PC-9 (cell line): Measurements from ENCODE around the gene SERINC5. TPM values are rescaled to one million over a fixed set of nuclear protein-coding genes. Genes with fewer than 3 reads are reported as not detected.

Experiments
- BruUV-seq: library from RNA; stranded (reverse); fragments of 400-500 nt; replicated peaks from 2 replicates; lab custom pipeline; 2021; lab: Mats Ljungman, UMichigan
- CTCF ChIA-PET: fragments of 300-600 bp; sonication (Branson Sonifier 250); formaldehyde crosslinking; loops from one replicate; lab custom pipeline; 2022; ENCODE audit warnings: antibody characterized with exemption; lab: Charles Lee
- POLR2A ChIA-PET: fragments of 300-600 bp; sonication (Branson Sonifier 250); formaldehyde crosslinking; loops from one replicate; lab custom pipeline; 2022; ENCODE audit warnings: antibody characterized with exemption; ENCODE audit not compliant: unreplicated experiment; lab: Charles Lee
- DNase-seq, 2 experiments: peaks; one replicate each; pipeline versions ENCODE4 v3.0.0 to v3.0.0-alpha.2; 2015 to 2022; ENCODE audit warnings: mixed read lengths in 1 of 2
- H2AFZ ChIP-seq: fragments of 200-600 bp; sonication (generic); 2 replicates; pipeline ENCODE4 v1.8.1; 2017; ENCODE audit warnings: antibody characterized with exemption
- H3F3A ChIP-seq: fragments of 200-600 bp; sonication (generic); 2 replicates; pipeline ENCODE4 v1.8.1; 2017; ENCODE audit warnings: antibody characterized with exemption, mild to moderate bottlenecking, low read depth; ENCODE audit not compliant: insufficient read depth
- H3K27ac ChIP-seq: fragments of 200-600 bp; sonication (generic); 2 replicates; pipeline ENCODE4 v1.6.1; 2016; ENCODE audit warnings: mixed run types
- H3K27me3 ChIP-seq: fragments of 200-600 bp; sonication (generic); 2 replicates; pipeline ENCODE4 v1.6.1; 2016; ENCODE audit warnings: low read depth, mixed run types; ENCODE audit not compliant: insufficient read depth
- H3K36me3 ChIP-seq: fragments of 200-600 bp; sonication (generic); 2 replicates; pipeline ENCODE4 v1.6.1; 2016; ENCODE audit warnings: low read depth, mixed run types
- H3K4me1 ChIP-seq: fragments of 200-600 bp; sonication (generic); replicated peaks from 2 replicates; pipeline ENCODE4 v1.6.1; 2016; ENCODE audit warnings: mixed run types; ENCODE audit not compliant: insufficient read depth
- H3K4me2 ChIP-seq: fragments of 200-600 bp; sonication (generic); 2 replicates; pipeline ENCODE4 v1.6.1; 2017; ENCODE audit warnings: mixed run types
- H3K4me3 ChIP-seq: fragments of 200-600 bp; sonication (generic); 2 replicates; pipeline ENCODE4 v1.6.1; 2016; ENCODE audit warnings: mixed run types
- H3K79me2 ChIP-seq: fragments of 200-600 bp; sonication (generic); 2 replicates; pipeline ENCODE4 v1.6.1; 2017; ENCODE audit warnings: low read depth, mixed run types
- H3K9me2 ChIP-seq: fragments of 200-600 bp; sonication (generic); 2 replicates; pipeline ENCODE4 v1.8.1; 2017; ENCODE audit warnings: mild to moderate bottlenecking; ENCODE audit not compliant: insufficient read depth
- H3K9me3 ChIP-seq: fragments of 200-600 bp; sonication (generic); 2 replicates; pipeline ENCODE4 v1.8.1; 2016; ENCODE audit warnings: low read depth; ENCODE audit not compliant: insufficient read depth
- H4K20me1 ChIP-seq: fragments of 200-600 bp; sonication (generic); 2 replicates; pipeline ENCODE4 v1.8.1; 2017; ENCODE audit not compliant: insufficient read depth
- CTCF ChIP-seq: fragments of 200-600 bp; sonication (generic); conservative IDR thresholded peaks from 2 replicates; pipeline ENCODE4 v1.6.1; 2017; ENCODE audit warnings: mixed run types, antibody characterized with exemption, mild to moderate bottlenecking, moderate library complexity
- EZH2 ChIP-seq: fragments of 200-600 bp; sonication (generic); IDR thresholded peaks from 2 replicates; pipeline ENCODE4 v1.8.0; 2017; ENCODE audit warnings: antibody characterized with exemption, low read depth
- intact Hi-C: fragments of 100-400 bp; cut with micrococcal nuclease; formaldehyde crosslinking; loops from one replicate; pipeline ENCODE4 v1.10.0; 2022; ENCODE audit not compliant: unreplicated experiment
- total RNA-seq: library from RNA; stranded (reverse); gene quantifications from 2 replicates; pipeline ENCODE4 v1.2.3, GENCODE V29; 2021

SERINC5 gene
- total RNA-seq, 1 experiment from 2014 or later: 68.8 TPM

GRCh38 chr5:80067531-80068245, 188.2 kb downstream of the SERINC5 start:
- Histone ChIP-seq H2AFZ (no peak overlapping the region), H3F3A (no peaks in the 10 kb centered on the region), H3K9me3 (no peaks in the 10 kb centered on the region), H3K79me2 (no peaks in the 10 kb centered on the region), H3K27me3 (no peaks in the 10 kb centered on the region), H4K20me1 (no peaks in the 10 kb centered on the region), H3K4me1 (no peaks in the 10 kb centered on the region), H3K27ac (no peak overlapping the region), H3K36me3 (no peaks in the 10 kb centered on the region), H3K9me2 (no peaks in the 10 kb centered on the region), H3K4me3 (no peak overlapping the region), H3K4me2 (no peak overlapping the region)
- no TSS peak for BruUV-seq
- no peak for DNase-seq
- POLR2A ChIA-PET: no interaction called here
- CTCF ChIA-PET: no interaction called here
- intact Hi-C loops: no loop called here
- no peak for TF ChIP-seq CTCF
- no peak for TF ChIP-seq EZH2

GRCh38 chr5:80067016-80067415, 188.8 kb downstream of the SERINC5 start:
- no peak for DNase-seq
- intact Hi-C loops: no loop called here
- H3K4me3 ChIP-seq: no peak overlapping the region
- no peaks in the 10 kb centered on the region for H3K79me2 ChIP-seq
- no peak overlapping the region for H2AFZ ChIP-seq
- no peaks in the 10 kb centered on the region for H3F3A ChIP-seq
- no peak overlapping the region for H3K27ac ChIP-seq
- no peaks in the 10 kb centered on the region for H3K9me3 ChIP-seq
- BruUV-seq: no TSS peak
- TF ChIP-seq EZH2: no peak
- TF ChIP-seq CTCF: no peak
- H3K4me2 ChIP-seq: no peak overlapping the region
- H4K20me1 ChIP-seq: no peaks in the 10 kb centered on the region
- no peaks in the 10 kb centered on the region for H3K36me3 ChIP-seq
- no peaks in the 10 kb centered on the region for H3K4me1 ChIP-seq
- CTCF ChIA-PET: no interaction called here
- POLR2A ChIA-PET: no interaction called here
- no peaks in the 10 kb centered on the region for H3K9me2 ChIP-seq
- H3K27me3 ChIP-seq: no peaks in the 10 kb centered on the region

GRCh38 chr5:80064124-80064523, 191.7 kb downstream of the SERINC5 start:
- CTCF ChIA-PET: no interaction called here

More at GRCh38 chr5:80064124-80064523, 191.7 kb downstream of the SERINC5 start:
- Histone ChIP-seq H4K20me1 (no peaks in the 10 kb centered on the region), H3F3A (no peaks in the 10 kb centered on the region), H3K4me1 (no peaks in the 10 kb centered on the region), H3K4me3 (no peak overlapping the region), H3K9me2 (no peaks in the 10 kb centered on the region), H3K36me3 (no peaks in the 10 kb centered on the region), H3K79me2 (no peaks in the 10 kb centered on the region), H2AFZ (no peak overlapping the region), H3K4me2 (no peak overlapping the region), H3K27ac (no peak overlapping the region), H3K27me3 (no peaks in the 10 kb centered on the region), H3K9me3 (no peaks in the 10 kb centered on the region)
- POLR2A ChIA-PET: no interaction called here
- DNase-seq: no peak
- BruUV-seq: no TSS peak
- intact Hi-C loops: no loop called here
- no peak for TF ChIP-seq CTCF
- TF ChIP-seq EZH2: no peak

Other genes starting within 250 kb of the SERINC5 start
- gene THBS4, start 220.7 kb downstream of the SERINC5 start, total RNA-seq: 6.6 and 8.1 TPM in 2 replicates
- not detected in 2 replicates for gene SPZ1, start 64.0 kb upstream of the SERINC5 start, total RNA-seq
- gene ZFYVE16, start 152.0 kb upstream of the SERINC5 start, total RNA-seq: 27.7 and 34.4 TPM in 2 replicates
- gene FAM151B, start 232.1 kb upstream of the SERINC5 start, total RNA-seq: 1.4 and 1.7 TPM in 2 replicates